ENCODE data around the gene NFX1.
"Not testable (repeated sequence)": the region's sequence is repeated elsewhere in the genome, so short reads cannot be mapped to it uniquely, and the experiment has no call there.

Gene NFX1

GRCh38 chr9:33311953-33312352 lies 21.6 kb downstream of the NFX1 start:
- no peak for DNase-seq

- no peak for DNase-seq
Measured at GRCh38 chr9:33315371-33315770, 25.1 kb downstream of the NFX1 start.

GRCh38 chr9:33317136-33317535 lies 26.8 kb downstream of the NFX1 start:
- DNase-seq: not testable (repeated sequence)

- no peak for DNase-seq
Measured at GRCh38 chr9:33318225-33318624, 27.9 kb downstream of the NFX1 start.

- DNase-seq: no peak
Measured at GRCh38 chr9:33318781-33319180, 28.5 kb downstream of the NFX1 start.

- no peak for DNase-seq
Measured at GRCh38 chr9:33320230-33320567, 29.9 kb downstream of the NFX1 start.

GRCh38 chr9:33320568-33321261 lies 30.4 kb downstream of the NFX1 start:
- DNase-seq: no peak

- DNase-seq: no peak
Measured at GRCh38 chr9:33329117-33329563, 38.8 kb downstream of the NFX1 start.

GRCh38 chr9:33329979-33330378 lies 39.7 kb downstream of the NFX1 start:
- no peak for DNase-seq

- DNase-seq: no peak
Measured at GRCh38 chr9:33331377-33331891, 41.1 kb downstream of the NFX1 start.

GRCh38 chr9:33332011-33332410 lies 41.7 kb downstream of the NFX1 start:
- no peak for DNase-seq

- not testable (repeated sequence) for DNase-seq
Measured at GRCh38 chr9:33332956-33333355, 42.6 kb downstream of the NFX1 start.

GRCh38 chr9:33340186-33340585 lies 49.9 kb downstream of the NFX1 start:
- no peak for DNase-seq

GRCh38 chr9:33341182-33341581 lies 50.9 kb downstream of the NFX1 start:
- DNase-seq: no peak

- no peak for DNase-seq
Measured at GRCh38 chr9:33344145-33344544, 53.8 kb downstream of the NFX1 start.

GRCh38 chr9:33346564-33346963 lies 56.2 kb downstream of the NFX1 start:
- DNase-seq: no peak

- DNase-seq: no peak
Measured at GRCh38 chr9:33348998-33349397, 58.7 kb downstream of the NFX1 start.

GRCh38 chr9:33349743-33350142 lies 59.4 kb downstream of the NFX1 start:
- DNase-seq: no peak

GRCh38 chr9:33350310-33350709 lies 60.0 kb downstream of the NFX1 start:
- no peak for DNase-seq

- no peak for DNase-seq
Measured at GRCh38 chr9:33351547-33351946, 61.2 kb downstream of the NFX1 start.

GRCh38 chr9:33354651-33355211 lies 64.4 kb downstream of the NFX1 start:
- peak in 1 of 14 donors; percentile 85 for DNase-seq

- DNase-seq: no peak
Measured at GRCh38 chr9:33355933-33356332, 65.6 kb downstream of the NFX1 start.

- DNase-seq: not testable (repeated sequence)
Measured at GRCh38 chr9:33358641-33359040, 68.3 kb downstream of the NFX1 start.

GRCh38 chr9:33364127-33364526 lies 73.8 kb downstream of the NFX1 start:
- DNase-seq: no peak

Measured in C1 segment of cervical spinal cord (tissue), 14 donors.